ENCODE results near the gene HAGH. TPM values are rescaled to one million over a fixed set of nuclear protein-coding genes. Genes with fewer than 3 reads are reported as not detected.

The HAGH gene
- total RNA-seq, 2 experiments from 2014 or later: 48.0 to 50.4 TPM

- H3K9me3 Mint-ChIP-seq (ENCODE audit: insufficient read depth): no peaks in the 10 kb centered on the region
- peaks cover 6% of the 10 kb centered on the region for H3K36me3 Mint-ChIP-seq (ENCODE audit: low read depth)
- peaks cover 39% of the 10 kb centered on the region for H3K4me1 Mint-ChIP-seq (ENCODE audit: low read depth)
- CTCF ChIA-PET: no interaction called here
- peak overlapping the region; percentile 50 for H3K4me3 Mint-ChIP-seq
- POLR2A ChIA-PET: no interaction called here
- no peak overlapping the region for H3K27ac Mint-ChIP-seq
- no peak for DNase-seq
- ATAC-seq: no peak
- no peaks in the 10 kb centered on the region for H3K27me3 Mint-ChIP-seq (ENCODE audit: low read depth)
Measured at GRCh38 chr16:1828645-1829410, 2.2 kb upstream of the HAGH start.

GRCh38 chr16:1825864-1826690 lies 548 bp downstream of the HAGH start:
- H3K27ac Mint-ChIP-seq: peak overlapping the region; percentile 86
- CTCF ChIA-PET: interaction anchor here (0.8 to 1.3 kb wide), 2 partner anchors 20 to 117 kb away, joined by 3 read pairs; partner anchors contain the start of gene MSRB1
- DNase-seq (peak; percentile 74), ATAC-seq (peak; percentile 77)
- H3K9me3 Mint-ChIP-seq (ENCODE audit: insufficient read depth): no peaks in the 10 kb centered on the region
- POLR2A ChIA-PET: interaction anchor here (1.0 to 2.5 kb wide), 2 partner anchors 120 to 139 kb away, joined by 3 to 6 read pairs; partner anchors contain the start of genes MAPK8IP3 and RPS2
- H3K4me3 Mint-ChIP-seq: peak overlapping the region; percentile 80
- H3K4me1 Mint-ChIP-seq (ENCODE audit: low read depth): peaks cover 41% of the 10 kb centered on the region
- no peaks in the 10 kb centered on the region for H3K27me3 Mint-ChIP-seq (ENCODE audit: low read depth)
- peaks cover 6% of the 10 kb centered on the region for H3K36me3 Mint-ChIP-seq (ENCODE audit: low read depth)

GRCh38 chr16:1825381-1825863 lies 1.2 kb downstream of the HAGH start:
- peaks cover 6% of the 10 kb centered on the region for H3K36me3 Mint-ChIP-seq (ENCODE audit: low read depth)
- H3K27ac Mint-ChIP-seq: peak overlapping the region; percentile 86
- DNase-seq: no peak
- ATAC-seq: no peak
- H3K27me3 Mint-ChIP-seq (ENCODE audit: low read depth): no peaks in the 10 kb centered on the region
- ChIA-PET CTCF (interaction anchor here (2.3 kb wide), 1 partner anchor 12 kb away, joined by 7 read pairs; no protein-coding TSS in a partner anchor), POLR2A (interaction anchor here (2.5 kb wide), 1 partner anchor 120 kb away, joined by 6 read pairs; the partner anchor contains the start of gene MAPK8IP3)
- H3K4me3 Mint-ChIP-seq: peak overlapping the region; percentile 80
- H3K4me1 Mint-ChIP-seq (ENCODE audit: low read depth): peaks cover 41% of the 10 kb centered on the region
- no peaks in the 10 kb centered on the region for H3K9me3 Mint-ChIP-seq (ENCODE audit: insufficient read depth)

- ATAC-seq (no peak), DNase-seq (peak; percentile 35)
- no peaks in the 10 kb centered on the region for H3K27me3 Mint-ChIP-seq (ENCODE audit: low read depth)
- peaks cover 35% of the 10 kb centered on the region for H3K4me1 Mint-ChIP-seq (ENCODE audit: low read depth)
- no peaks in the 10 kb centered on the region for H3K9me3 Mint-ChIP-seq (ENCODE audit: insufficient read depth)
- ChIA-PET CTCF (interaction anchor here (0.5 to 2.3 kb wide), 4 partner anchors 10 to 41 kb away, joined by 3 to 7 read pairs (median 4); partner anchors contain the start of genes NUBP2 and SPSB3), POLR2A (interaction anchor here (1.6 kb wide), 1 partner anchor 12 kb away, joined by 3 read pairs; no protein-coding TSS in a partner anchor)
- peaks cover 4% of the 10 kb centered on the region for H3K36me3 Mint-ChIP-seq (ENCODE audit: low read depth)
- H3K4me3 Mint-ChIP-seq: no peak overlapping the region
- no peak overlapping the region for H3K27ac Mint-ChIP-seq
Measured at GRCh38 chr16:1823821-1824220, 2.8 kb downstream of the HAGH start.

GRCh38 chr16:1822801-1823200 lies 3.8 kb downstream of the HAGH start:
- POLR2A ChIA-PET: interaction anchor here (1.6 kb wide), 1 partner anchor 11 kb away, joined by 3 read pairs; no protein-coding TSS in a partner anchor
- no peak for ATAC-seq
- no peaks in the 10 kb centered on the region for H3K27me3 Mint-ChIP-seq (ENCODE audit: low read depth)
- no peak overlapping the region for H3K4me3 Mint-ChIP-seq
- no peak for DNase-seq
- no peaks in the 10 kb centered on the region for H3K9me3 Mint-ChIP-seq (ENCODE audit: insufficient read depth)
- peaks cover 3% of the 10 kb centered on the region for H3K36me3 Mint-ChIP-seq (ENCODE audit: low read depth)
- no peak overlapping the region for H3K27ac Mint-ChIP-seq
- CTCF ChIA-PET: interaction anchor here (2.3 kb wide), 1 partner anchor 9 kb away, joined by 7 read pairs; no protein-coding TSS in a partner anchor
- H3K4me1 Mint-ChIP-seq (ENCODE audit: low read depth): peaks cover 27% of the 10 kb centered on the region

GRCh38 chr16:1821861-1822611 lies 4.6 kb downstream of the HAGH start:
- ChIA-PET CTCF (no interaction called here), POLR2A (interaction anchor here (1.6 kb wide), 1 partner anchor 10 kb away, joined by 3 read pairs; no protein-coding TSS in a partner anchor)
- H3K4me3 Mint-ChIP-seq: no peak overlapping the region
- H3K36me3 Mint-ChIP-seq (ENCODE audit: low read depth): peaks cover 5% of the 10 kb centered on the region
- no peak for ATAC-seq
- no peak for DNase-seq
- H3K27me3 Mint-ChIP-seq (ENCODE audit: low read depth): no peaks in the 10 kb centered on the region
- H3K27ac Mint-ChIP-seq: no peak overlapping the region
- H3K4me1 Mint-ChIP-seq (ENCODE audit: low read depth): peaks cover 21% of the 10 kb centered on the region
- H3K9me3 Mint-ChIP-seq (ENCODE audit: insufficient read depth): no peaks in the 10 kb centered on the region

- Mint-ChIP-seq H3K9me3 (ENCODE audit: insufficient read depth) (no peaks in the 10 kb centered on the region), H3K4me3 (no peak overlapping the region), H3K27me3 (ENCODE audit: low read depth) (no peaks in the 10 kb centered on the region), H3K27ac (no peak overlapping the region), H3K4me1 (ENCODE audit: low read depth) (peaks cover 21% of the 10 kb centered on the region), H3K36me3 (ENCODE audit: low read depth) (peaks cover 5% of the 10 kb centered on the region)
- CTCF ChIA-PET: no interaction called here
- POLR2A ChIA-PET: no interaction called here
- DNase-seq (no peak), ATAC-seq (no peak)
Measured at GRCh38 chr16:1820946-1821290, 5.7 kb downstream of the HAGH start.

- no peak overlapping the region for H3K4me3 Mint-ChIP-seq
- no peaks in the 10 kb centered on the region for H3K27me3 Mint-ChIP-seq (ENCODE audit: low read depth)
- H3K27ac Mint-ChIP-seq: no peak overlapping the region
- H3K9me3 Mint-ChIP-seq (ENCODE audit: insufficient read depth): no peaks in the 10 kb centered on the region
- peaks cover 9% of the 10 kb centered on the region for H3K36me3 Mint-ChIP-seq (ENCODE audit: low read depth)
- no peak for DNase-seq
- ATAC-seq: no peak
- peaks cover 15% of the 10 kb centered on the region for H3K4me1 Mint-ChIP-seq (ENCODE audit: low read depth)
- POLR2A ChIA-PET: no interaction called here
- CTCF ChIA-PET: no interaction called here
Measured at GRCh38 chr16:1820096-1820945, 6.3 kb downstream of the HAGH start.

- Mint-ChIP-seq H3K36me3 (ENCODE audit: low read depth) (peaks cover 14% of the 10 kb centered on the region), H3K27me3 (ENCODE audit: low read depth) (no peaks in the 10 kb centered on the region), H3K4me3 (no peak overlapping the region), H3K4me1 (ENCODE audit: low read depth) (peaks cover 9% of the 10 kb centered on the region), H3K9me3 (ENCODE audit: insufficient read depth) (no peaks in the 10 kb centered on the region), H3K27ac (peak overlapping the region; percentile 43)
- no peak for DNase-seq
- CTCF ChIA-PET: no interaction called here
- ATAC-seq: no peak
- POLR2A ChIA-PET: no interaction called here
Measured at GRCh38 chr16:1819611-1820010, 7.0 kb downstream of the HAGH start.

GRCh38 chr16:1818873-1819525 lies 7.6 kb downstream of the HAGH start:
- Mint-ChIP-seq H3K4me1 (ENCODE audit: low read depth) (peaks cover 3% of the 10 kb centered on the region), H3K27me3 (ENCODE audit: low read depth) (no peaks in the 10 kb centered on the region), H3K9me3 (ENCODE audit: insufficient read depth) (no peaks in the 10 kb centered on the region), H3K4me3 (no peak overlapping the region), H3K36me3 (ENCODE audit: low read depth) (peaks cover 14% of the 10 kb centered on the region), H3K27ac (no peak overlapping the region)
- ChIA-PET CTCF (no interaction called here), POLR2A (no interaction called here)
- DNase-seq: no peak
- ATAC-seq: no peak
